Activated naive CD4-positive, alpha-beta T cell (primary cell): ENCODE results near the gene PPP1R3C.

Source experiments
- DNase-seq, 4 experiments: peaks; one replicate each; lab custom pipeline; 2025; lab: John Stamatoyannopoulos, UW

Gene PPP1R3C

DNA sequence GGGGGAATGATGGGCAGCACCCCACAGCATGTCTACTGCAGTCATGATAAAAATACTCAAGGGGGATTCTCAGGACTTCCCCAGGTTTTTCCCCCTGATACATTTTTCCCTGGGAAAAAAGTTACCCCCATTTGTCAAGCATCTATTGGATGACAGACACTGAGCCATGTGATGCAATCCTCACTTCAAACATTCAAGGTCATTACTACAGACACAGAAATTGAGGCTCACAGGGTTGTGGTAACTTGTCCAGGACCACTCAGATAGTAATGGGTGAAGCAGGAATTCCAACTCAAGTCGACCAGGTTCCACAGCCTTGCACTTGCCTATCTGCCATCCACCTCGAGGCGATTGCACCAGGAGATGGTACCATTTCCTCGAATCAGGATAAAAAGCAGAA is 31.7 kb downstream of the PPP1R3C start:
- DNase-seq, result no peak

DNA sequence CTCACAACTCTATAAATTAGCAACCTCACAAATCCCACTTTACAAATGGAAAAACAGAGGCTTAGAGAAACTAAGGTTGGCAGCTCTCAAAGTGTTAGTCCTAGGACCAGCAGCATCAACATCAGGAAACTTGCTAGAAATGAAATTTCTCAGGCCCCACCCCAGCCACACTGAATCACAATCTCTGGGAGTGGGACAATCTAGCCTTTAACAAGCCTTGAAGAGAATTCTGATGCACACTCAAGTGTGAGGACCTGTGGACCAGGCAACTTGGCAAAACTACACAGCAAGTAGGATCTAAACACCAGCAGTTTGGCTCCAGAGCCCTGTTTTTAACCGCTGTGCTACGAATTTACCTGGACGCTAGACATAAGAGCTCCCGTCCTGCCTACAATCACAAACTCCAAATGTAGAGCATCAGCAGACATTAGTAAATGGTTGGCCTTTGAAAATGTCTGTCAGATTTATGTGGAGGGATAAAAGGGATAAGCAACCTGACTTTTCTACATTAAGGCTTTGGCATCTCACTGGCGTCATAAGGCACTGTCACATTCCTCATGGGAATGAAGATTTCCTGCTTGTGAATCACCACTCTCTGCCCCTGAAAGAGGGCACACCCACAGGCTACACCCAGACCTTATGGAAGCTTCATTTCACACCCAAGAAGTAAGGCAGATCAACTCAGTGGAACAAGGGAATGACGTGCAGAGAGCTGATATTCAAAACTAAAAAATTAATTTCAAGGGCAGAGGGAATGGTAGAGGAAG is 34.5 kb downstream of the PPP1R3C start:
- no peak for DNase-seq

GRCh38 chr10:91597197-91597881 is 35.5 kb downstream of the PPP1R3C start:
- no peak for DNase-seq

- no peak for DNase-seq
Measured at GRCh38 chr10:91596825-91597196, 36.1 kb downstream of the PPP1R3C start.

- no peak for DNase-seq
Measured at GRCh38 chr10:91593834-91594233, 39.0 kb downstream of the PPP1R3C start.

DNA sequence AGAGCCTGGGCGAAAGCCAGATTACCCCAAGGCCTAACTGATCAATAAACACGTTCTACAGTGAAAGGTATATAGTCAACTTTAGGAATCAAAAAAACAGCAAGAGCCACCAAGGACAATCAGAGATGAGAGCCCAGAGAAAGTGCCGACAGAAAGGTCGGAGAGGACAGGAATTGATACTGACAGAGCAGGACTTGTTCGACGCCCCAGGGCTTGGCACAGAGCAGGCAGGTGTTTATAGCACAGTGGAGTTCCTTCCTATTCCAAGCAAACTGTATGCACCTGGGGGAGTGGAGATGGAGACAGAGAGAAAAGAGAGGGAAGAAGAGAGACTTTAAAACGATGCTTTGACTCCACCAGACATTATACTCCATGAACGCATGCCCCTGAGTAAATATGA is 39.5 kb downstream of the PPP1R3C start:
- DNase-seq, result no peak

GRCh38 chr10:91592266-91592975 is 40.5 kb downstream of the PPP1R3C start:
- no peak for DNase-seq

DNA sequence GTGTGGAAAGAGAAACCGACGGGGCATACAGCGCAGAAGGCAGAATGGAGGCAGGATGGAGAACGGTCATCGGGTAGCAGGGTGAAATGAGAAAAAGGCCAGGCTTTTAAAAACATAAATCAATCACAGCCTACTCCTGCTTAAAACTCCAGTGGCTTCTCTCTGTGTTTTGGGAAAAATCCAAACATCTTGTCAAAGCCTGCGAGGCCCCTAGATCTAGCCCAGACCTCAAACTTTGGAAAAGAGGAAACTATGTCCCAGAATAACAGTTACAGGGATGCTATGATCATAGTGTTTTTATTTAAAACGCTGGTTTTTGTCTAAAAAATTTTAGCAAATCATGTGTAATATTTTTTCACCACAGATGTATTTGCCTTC is 41.1 kb downstream of the PPP1R3C start:
- DNase-seq, result no peak

GRCh38 chr10:91590904-91591796 is 41.7 kb downstream of the PPP1R3C start:
- no peak for DNase-seq

DNA sequence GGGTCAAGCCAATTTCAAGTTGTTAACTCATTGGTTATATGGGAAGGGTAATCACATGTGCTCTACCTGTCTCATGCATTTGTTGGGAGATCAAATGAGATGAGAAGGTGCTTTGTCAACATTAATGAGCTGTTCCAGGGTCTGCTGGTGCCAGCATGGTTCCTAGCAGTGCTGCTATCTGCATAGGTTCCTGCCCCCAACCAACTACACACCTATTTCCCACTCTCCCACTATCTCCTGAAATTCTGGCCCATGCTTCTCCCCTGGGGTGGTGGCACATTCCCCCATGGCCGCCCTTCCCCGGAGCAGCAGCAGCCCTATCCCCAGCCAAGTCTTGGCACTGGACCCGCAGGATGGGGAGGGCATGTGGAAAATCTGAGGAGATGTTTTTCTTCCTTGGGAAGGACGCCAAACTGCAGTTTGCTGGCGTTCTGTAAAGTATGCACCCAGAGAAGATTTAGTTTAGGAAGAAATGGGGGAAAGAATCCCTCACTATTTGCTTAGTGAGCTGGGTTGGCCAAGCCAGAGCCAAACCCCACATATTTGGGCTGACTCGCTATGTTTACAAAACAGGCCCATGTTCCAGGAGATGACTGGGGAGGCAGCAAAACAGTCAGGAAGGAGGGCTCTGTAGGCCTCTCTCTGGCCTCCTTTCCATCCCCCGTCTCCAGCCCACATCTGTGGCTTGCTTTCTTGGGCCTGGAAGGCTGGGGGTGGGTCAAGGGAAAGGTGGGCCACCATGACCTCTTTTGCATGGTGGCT is 42.5 kb downstream of the PPP1R3C start:
- no peak for DNase-seq

GRCh38 chr10:91589658-91590035 is 43.2 kb downstream of the PPP1R3C start:
- no peak for DNase-seq

- DNase-seq, result no peak
Measured at GRCh38 chr10:91589015-91589657, 43.7 kb downstream of the PPP1R3C start.

DNA sequence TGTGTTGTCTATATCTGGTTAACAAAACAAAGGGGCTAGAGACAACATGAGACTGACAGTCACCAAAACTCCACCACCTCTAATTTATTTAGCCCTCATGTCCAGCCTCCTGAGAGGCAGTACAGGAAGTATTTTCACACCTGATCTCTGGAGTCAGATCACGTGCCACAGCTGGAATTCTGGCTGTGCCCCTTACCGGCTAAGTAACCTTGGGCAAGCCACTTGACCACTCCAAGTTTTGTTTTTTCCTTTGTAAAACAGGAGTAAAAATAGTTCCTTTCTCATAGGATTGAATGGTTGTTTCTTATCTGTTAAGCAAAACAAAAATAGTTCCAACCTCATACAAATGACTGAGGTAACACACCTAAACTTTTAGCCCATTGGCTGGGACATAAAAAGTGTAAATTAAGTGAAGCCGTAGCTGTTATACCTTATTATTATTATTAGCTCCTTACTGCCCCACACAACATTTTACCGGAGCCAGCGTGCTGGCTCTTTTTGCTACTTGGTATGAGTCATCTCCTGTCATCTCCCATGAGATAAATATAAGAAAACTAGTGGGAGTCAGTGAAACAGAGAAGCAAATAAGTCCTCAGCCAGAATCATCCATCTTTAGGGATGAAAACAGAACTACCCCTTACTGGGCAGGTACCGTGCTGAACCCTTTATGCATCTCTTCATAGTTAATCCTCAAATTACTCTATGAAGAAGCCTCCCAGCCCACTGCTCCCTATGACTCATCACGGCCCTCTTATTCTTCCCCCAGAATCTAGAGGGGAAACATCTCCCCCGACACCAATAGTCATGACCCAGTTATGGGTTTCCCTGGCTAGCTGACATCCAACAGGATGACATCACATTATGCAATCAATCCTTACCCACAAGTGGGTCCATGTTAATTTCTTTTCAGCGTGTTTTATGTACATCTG is 44.9 kb downstream of the PPP1R3C start:
- no peak for DNase-seq

DNA sequence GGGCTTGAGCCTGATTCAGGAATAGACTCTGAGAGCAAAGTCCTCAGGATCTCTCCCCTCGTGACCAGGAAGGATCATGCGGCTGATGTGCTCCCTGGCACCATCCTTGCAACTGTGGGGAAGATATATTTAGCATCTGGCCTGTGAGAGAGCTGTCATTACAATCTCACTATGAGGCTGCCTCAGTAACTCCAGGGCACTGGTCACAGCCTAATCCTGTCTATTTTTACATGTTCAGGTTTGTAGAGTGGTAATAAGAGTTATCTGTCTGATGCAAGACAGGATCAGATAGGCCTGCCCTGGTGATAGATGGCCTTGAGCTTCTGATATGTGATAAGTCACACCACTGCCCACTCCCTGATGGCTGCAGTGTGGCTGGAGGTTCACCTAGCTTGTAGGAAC is 50.7 kb downstream of the PPP1R3C start:
- DNase-seq, result no peak

- no peak for DNase-seq
Measured at GRCh38 chr10:91579329-91579985, 53.4 kb downstream of the PPP1R3C start.
